ENCODE measurements around the gene SFXN3.

Gene SFXN3

GRCh38 chr10:101036726-101037125, 5.7 kb downstream of the SFXN3 start:
- DNase-seq = no peak

- no peak for DNase-seq
Observed at GRCh38 chr10:101038484-101038883, 7.5 kb downstream of the SFXN3 start.

GRCh38 chr10:101040061-101040460, 9.0 kb downstream of the SFXN3 start:
- DNase-seq = no peak

GRCh38 chr10:101040851-101041250, 9.8 kb downstream of the SFXN3 start:
- no peak for DNase-seq

- DNase-seq = peak; percentile 89
Observed at GRCh38 chr10:101041252-101041761, 10.3 kb downstream of the SFXN3 start.

- DNase-seq = no peak
Observed at GRCh38 chr10:101042118-101042517, 11.1 kb downstream of the SFXN3 start.

- peak; percentile 95 for DNase-seq
Observed at GRCh38 chr10:101042667-101043362, 11.8 kb downstream of the SFXN3 start.

- no peak for DNase-seq
Observed at GRCh38 chr10:101043363-101043707, 12.3 kb downstream of the SFXN3 start.

GRCh38 chr10:101044117-101044516, 13.1 kb downstream of the SFXN3 start:
- DNase-seq = no peak

GRCh38 chr10:101046332-101047238, 15.6 kb downstream of the SFXN3 start:
- DNase-seq = no peak

- DNase-seq = no peak
Observed at GRCh38 chr10:101047268-101047667, 16.2 kb downstream of the SFXN3 start.

GRCh38 chr10:101047961-101048892, 17.2 kb downstream of the SFXN3 start:
- DNase-seq = no peak

- peak; percentile 93 for DNase-seq
Observed at GRCh38 chr10:101050208-101051069, 19.4 kb downstream of the SFXN3 start.

GRCh38 chr10:101052285-101052684, 21.3 kb downstream of the SFXN3 start:
- DNase-seq = no peak

- no peak for DNase-seq
Observed at GRCh38 chr10:101053516-101053915, 22.5 kb downstream of the SFXN3 start.

GRCh38 chr10:101054351-101054750, 23.3 kb downstream of the SFXN3 start:
- DNase-seq = no peak

- DNase-seq = no peak
Observed at GRCh38 chr10:101054876-101055275, 23.8 kb downstream of the SFXN3 start.

- DNase-seq = no peak
Observed at GRCh38 chr10:101055411-101055810, 24.4 kb downstream of the SFXN3 start.

- DNase-seq = no peak
Observed at GRCh38 chr10:101056365-101057151, 25.5 kb downstream of the SFXN3 start.

GRCh38 chr10:101060036-101060950, 29.3 kb downstream of the SFXN3 start:
- DNase-seq = peak; percentile 96

Measured in activated effector memory CD4-positive, alpha-beta T cell treated with anti-CD3 and anti-CD28 coated beads, Interleukin-2, amount 50 U/mL, for 16 hours (primary cell).